Activated CD8-positive, alpha-beta memory T cell treated with anti-CD3 and anti-CD28 coated beads for 4 hours (primary cell): Measurements from ENCODE around the gene ANP32E.
"Not testable (repeated sequence)": the region's sequence is repeated elsewhere in the genome, so short reads cannot be mapped to it uniquely, and the experiment has no call there.

Source experiments
- DNase-seq, 2 donors: peaks; one replicate each; pipeline ENCODE4 v3.0.0-alpha.2; 2020; ENCODE audit warnings: low read depth in 2 of 2

ANP32E gene

GRCh38 chr1:150257624-150258585 is 22.0 kb upstream of the ANP32E start, which contains the start of gene CA14:
Gene CA14, plus strand, starts transcription at chr1:150257774. Its CDS starts 355 bp downstream, at chr1:150258129.
- no peak for DNase-seq

GRCh38 chr1:150256554-150257341 is 20.8 kb upstream of the ANP32E start:
- DNase-seq, result no peak

DNA sequence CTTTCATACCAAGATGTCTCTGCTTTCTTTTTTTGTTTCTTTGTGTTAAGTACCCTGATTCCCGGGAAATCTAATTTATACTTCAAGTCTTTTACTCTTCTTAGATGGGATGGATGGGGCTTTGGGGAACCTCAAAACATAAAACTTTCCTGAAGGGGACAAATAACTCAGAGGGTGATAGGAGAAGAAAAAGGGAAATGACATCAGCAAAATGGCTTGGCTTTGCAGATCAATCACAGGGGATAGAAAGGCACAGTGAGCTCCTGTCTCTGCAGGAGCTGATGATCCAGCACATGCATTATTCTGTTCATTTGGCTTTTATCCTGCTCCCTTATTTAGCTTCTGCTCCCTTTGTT is 20.3 kb upstream of the ANP32E start:
- no peak for DNase-seq

DNA sequence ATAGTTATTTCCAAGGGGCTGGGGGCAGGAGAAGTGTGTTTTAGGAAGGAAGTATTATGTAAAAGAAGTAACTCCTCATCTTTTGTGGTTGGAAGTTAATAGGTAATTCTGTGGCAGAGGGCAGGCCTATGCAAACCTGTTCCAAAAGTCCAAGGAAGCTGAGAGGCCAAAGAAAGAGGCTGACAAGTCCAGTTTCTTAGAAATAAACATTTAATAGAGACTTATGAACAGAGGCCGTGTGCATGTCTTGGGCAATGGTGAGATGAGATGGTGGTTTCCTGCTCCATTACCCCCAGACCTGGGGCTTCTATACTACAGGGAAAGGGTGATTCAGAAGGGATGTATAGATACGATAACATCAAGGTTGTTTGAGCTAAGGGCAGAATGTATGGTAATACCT is 14.0 kb upstream of the ANP32E start:
- no peak for DNase-seq

- no peak for DNase-seq
Measured at GRCh38 chr1:150243003-150243402, 7.1 kb upstream of the ANP32E start.

DNA sequence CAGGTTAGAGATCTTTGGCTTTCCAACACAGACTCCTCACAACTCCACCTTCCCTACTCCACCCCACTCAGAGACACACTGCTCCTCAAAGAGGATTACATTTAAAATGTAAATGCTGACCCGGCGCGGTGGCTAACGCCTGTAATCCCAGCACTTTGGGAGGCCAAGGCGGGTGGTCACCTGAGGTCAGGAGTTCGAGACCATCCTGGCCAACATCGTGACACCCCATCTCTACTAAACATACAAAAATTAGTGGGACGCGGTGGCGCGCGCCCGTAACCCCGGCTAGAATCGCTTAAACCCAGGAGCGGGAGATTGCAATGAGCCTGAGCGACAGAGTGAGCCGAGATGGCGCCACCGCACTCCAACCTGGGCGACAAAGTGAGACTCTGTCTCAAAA is 1.8 kb upstream of the ANP32E start:
- DNase-seq, result no peak

DNA sequence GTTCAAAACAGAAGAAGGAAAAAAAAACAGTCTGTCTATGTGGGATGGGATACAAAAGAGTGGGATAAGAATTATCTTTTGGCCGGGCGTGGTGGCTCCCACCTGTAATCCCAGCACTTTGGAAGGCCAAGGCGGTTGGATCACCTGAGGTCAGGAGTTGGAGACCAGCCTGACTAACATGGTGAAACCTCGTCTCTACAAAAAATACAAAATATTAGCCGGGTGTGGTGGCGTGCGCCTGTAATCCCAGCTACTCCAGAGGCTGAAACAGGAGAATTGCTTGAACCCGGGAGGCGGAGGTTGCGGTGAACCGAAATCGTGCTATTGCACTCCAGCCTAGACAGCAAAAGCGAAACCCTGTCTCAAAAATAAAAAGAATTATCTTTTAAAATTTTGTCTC is 1.3 kb upstream of the ANP32E start:
- DNase-seq, result not testable (repeated sequence)

DNA sequence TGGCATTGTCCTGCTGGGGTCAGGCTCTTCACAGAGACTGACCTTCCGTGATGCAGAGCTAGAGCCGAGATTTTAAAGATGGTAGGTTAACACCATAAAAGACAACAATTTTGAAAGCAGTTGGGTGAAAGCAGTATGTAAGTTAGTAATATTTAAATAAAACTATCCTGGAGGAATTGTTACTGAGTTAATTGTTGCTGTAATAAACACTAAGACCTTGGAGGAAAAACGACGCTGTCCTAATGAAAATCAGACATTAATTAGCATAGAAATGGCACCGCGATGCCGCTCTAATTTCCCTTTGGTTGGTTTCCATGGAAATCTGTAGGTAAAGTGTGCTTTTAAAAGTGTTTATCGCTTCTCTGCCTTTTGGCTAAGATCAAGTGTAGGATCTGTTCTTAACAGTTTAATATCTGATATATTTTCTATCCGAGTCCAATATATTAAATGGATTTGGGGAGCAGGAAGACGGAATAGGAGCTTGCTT is 745 bp upstream of the ANP32E start:
- DNase-seq, result no peak

GRCh38 chr1:150235294-150235851 is 539 bp downstream of the ANP32E start:
- DNase-seq, result no peak

DNA sequence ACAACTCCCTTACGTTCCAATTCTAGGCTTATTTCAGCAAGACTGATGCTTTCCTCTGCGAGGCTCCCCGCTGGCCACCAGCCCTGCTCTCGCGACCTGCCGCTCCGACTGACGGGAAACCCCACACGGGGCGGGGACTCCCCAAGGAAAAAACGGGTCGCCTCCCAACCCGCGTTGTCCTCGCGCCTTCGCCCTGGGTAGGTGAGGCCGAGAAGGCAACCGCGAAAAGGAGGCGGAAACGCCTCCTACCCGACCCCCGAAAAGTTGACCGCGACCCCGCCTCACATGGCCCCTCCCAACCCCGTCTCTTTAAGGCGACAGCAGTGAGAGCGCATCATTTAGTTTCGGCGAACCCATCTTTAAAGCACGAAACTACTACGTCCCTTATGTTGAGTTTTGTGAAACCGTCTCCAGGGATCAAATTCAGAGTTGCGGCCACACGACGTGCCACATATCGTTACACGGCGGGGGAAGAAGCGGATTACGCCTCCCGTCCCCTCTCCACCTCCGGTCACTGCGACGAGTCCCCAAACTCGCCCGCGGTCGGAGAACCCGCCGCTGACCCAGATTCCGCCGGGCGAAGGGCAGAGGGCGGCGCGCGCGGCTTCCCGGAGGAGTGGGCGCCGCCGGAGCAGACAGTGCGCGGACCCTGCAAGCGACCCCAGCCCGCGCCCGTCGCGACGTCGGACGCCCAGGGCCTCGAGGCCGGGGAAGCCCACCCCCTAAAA is 1.2 kb downstream of the ANP32E start:
- DNase-seq, result peak; percentile 80 to 84

DNA sequence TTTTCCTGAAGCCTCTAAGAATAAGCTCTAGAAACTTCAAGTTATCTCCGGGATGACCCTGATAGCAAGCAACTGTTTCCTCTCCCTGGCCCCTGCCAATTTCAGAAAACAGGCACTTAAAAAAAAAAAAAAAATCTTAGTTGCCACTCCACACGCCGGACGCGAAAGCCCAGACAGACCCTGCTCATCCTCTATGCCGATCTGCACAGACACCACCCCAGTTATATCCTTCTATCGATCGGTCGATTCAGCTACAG is 1.7 kb downstream of the ANP32E start:
- DNase-seq, result no peak

GRCh38 chr1:150233359-150234308 is 2.3 kb downstream of the ANP32E start:
- DNase-seq, result peak in 1 of 2 donors; percentile 50

DNA sequence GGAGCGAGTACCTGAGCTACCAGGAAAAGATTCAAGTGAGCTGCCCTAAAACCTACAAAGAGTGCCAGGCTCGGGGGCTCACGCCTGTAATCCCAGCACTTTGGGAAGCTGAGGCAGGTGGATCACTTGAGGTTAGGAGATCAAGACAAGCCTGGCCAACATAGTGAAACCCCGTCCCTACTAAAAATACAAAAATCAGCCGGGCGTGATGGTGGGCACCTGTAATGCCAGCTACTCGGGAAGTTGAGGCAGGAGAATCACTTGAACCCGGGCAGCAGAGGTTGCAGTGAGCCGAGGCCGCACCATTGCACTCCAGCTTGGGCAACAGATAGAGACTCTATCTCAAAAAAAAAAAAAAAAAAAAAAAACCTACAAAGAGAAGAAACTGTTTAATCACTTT is 3.0 kb downstream of the ANP32E start:
- not testable (repeated sequence) for DNase-seq

DNA sequence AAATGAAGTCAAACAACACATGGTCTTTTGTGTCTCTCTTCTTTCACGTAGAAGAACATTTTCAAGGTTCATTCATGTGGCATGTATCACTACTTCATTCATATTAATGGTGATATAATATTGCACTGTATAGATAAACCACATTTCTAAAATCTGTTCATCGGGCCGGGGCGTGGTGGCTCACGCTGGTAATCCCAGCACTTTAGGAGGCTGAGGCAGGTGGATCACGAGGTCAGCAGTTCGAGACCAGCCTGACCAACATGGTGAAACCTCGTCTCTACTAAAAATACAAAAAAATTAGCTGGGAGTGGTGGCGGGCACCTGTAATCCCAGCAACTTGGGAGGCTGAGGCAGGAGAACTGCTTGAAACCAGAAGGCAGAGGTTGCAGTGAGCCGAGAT is 7.7 kb downstream of the ANP32E start:
- DNase-seq, result not testable (repeated sequence)

DNA sequence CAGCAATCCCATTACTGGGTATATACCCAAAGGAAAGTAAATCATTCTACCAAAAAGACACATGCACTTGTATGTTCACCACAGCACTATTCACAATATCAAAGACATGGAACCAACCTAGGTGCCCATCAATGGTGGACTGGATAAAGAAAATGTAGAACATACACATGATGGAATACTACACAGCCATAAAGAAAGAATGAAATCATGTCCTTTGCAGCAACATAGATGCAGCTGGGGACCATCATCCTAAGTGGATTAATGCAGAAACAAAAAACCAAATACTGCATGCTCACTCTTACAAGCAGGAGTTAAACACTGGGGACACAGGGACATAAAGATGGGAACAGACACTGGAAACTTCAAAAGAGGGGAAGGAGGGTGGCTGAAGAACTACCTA is 8.7 kb downstream of the ANP32E start:
- no peak for DNase-seq

GRCh38 chr1:150226486-150226885 is 9.4 kb downstream of the ANP32E start:
- DNase-seq, result no peak

DNA sequence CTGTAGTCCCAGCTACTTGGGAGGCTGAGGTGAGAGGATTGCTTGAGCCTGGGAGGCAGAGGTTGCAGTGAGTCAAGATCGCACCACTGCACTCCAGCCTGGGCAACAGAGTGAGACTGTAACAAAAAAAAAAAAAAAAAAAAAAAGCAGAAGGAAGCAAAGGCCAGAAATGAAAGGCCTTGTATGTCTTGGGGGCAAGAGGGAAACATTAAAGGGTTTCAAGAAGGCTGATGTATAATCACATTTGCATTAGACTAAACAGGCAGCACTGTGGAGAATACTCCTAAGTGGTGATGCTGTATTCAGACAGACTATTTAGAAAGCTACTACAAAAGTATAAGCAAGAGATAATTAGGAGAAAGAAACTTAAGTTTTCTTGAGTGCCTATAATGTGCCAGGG is 10.4 kb downstream of the ANP32E start:
- DNase-seq, result no peak

GRCh38 chr1:150224983-150225382 is 10.9 kb downstream of the ANP32E start:
- DNase-seq, result no peak

GRCh38 chr1:150221552-150221951 is 14.4 kb downstream of the ANP32E start:
- no peak for DNase-seq

- DNase-seq, result not testable (repeated sequence)
Measured at GRCh38 chr1:150215855-150216254, 20.1 kb downstream of the ANP32E start.
